GM12873 (cell line): ENCODE data around the gene SAMD5.

Experiments
- TF ChIP-seq, protein P1 (sequence below): IDR thresholded peaks from 2 replicates; pipeline ENCODE4 v1.5.1; 2012; ENCODE audit warnings: low read depth, mild to moderate bottlenecking, moderate library complexity, low read length, control low read depth; ENCODE audit not compliant: insufficient read depth; ENCODE audit errors: missing control alignments

Gene SAMD5

GRCh38 chr6:147509891-147510290 is 1.4 kb downstream of the SAMD5 start:
- TF ChIP-seq, protein P1, sequence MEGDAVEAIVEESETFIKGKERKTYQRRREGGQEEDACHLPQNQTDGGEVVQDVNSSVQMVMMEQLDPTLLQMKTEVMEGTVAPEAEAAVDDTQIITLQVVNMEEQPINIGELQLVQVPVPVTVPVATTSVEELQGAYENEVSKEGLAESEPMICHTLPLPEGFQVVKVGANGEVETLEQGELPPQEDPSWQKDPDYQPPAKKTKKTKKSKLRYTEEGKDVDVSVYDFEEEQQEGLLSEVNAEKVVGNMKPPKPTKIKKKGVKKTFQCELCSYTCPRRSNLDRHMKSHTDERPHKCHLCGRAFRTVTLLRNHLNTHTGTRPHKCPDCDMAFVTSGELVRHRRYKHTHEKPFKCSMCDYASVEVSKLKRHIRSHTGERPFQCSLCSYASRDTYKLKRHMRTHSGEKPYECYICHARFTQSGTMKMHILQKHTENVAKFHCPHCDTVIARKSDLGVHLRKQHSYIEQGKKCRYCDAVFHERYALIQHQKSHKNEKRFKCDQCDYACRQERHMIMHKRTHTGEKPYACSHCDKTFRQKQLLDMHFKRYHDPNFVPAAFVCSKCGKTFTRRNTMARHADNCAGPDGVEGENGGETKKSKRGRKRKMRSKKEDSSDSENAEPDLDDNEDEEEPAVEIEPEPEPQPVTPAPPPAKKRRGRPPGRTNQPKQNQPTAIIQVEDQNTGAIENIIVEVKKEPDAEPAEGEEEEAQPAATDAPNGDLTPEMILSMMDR: no peak

- TF ChIP-seq, protein P1: no peak
These were observed 2.6 kb downstream of the SAMD5 start for GRCh38 chr6:147510929-147511590.

DNA sequence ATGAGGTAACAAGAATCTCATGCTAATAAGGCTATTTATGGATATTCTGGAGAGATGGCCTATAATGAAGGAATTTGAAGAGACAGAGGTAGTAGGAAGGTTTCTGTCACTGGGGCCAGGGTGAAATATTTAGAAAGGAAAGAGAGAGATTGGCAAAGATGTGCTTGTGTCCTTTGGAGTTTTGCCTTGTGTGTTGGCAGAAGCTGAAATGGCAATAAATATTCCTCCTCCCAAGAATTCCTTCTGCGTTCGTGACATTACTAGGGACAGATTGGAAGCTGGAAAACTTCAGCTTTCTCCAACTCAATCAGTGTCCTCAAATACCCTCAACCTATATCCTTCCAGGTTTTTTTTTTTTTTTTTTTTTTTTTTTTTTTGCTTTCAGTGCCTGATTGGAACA is 6.3 kb downstream of the SAMD5 start:
- TF ChIP-seq, protein P1: no peak

GRCh38 chr6:147515327-147515726 is 6.8 kb downstream of the SAMD5 start:
- TF ChIP-seq, protein P1: no peak

- TF ChIP-seq, protein P1: no peak
These were observed 14.1 kb downstream of the SAMD5 start for GRCh38 chr6:147522597-147522996.

- TF ChIP-seq, protein P1: no peak
These were observed 17.2 kb downstream of the SAMD5 start for GRCh38 chr6:147525519-147526209.

GRCh38 chr6:147527197-147527596 is 18.7 kb downstream of the SAMD5 start:
- TF ChIP-seq, protein P1: no peak
